PC-3 (cell line): ENCODE data around the gene ZNF878.

ENCODE experiments used
- CTCF ChIP-seq: fragments of 300-600 bp; sonication (generic); conservative IDR thresholded peaks from 2 replicates; pipeline ENCODE4 v1.5.1; 2017; ENCODE audit warnings: antibody characterized with exemption, low read depth, mild to moderate bottlenecking, low read length
- EZH2 ChIP-seq: fragments of 300-600 bp; sonication (generic); IDR thresholded peaks from one replicate; pipeline ENCODE4 v1.6.1; 2017; ENCODE audit warnings: antibody characterized with exemption, mild to moderate bottlenecking, low read length; ENCODE audit not compliant: unreplicated experiment
- EZH2phosphoT487 ChIP-seq: fragments of 300-600 bp; sonication (generic); IDR thresholded peaks from 2 replicates; pipeline ENCODE4 v1.6.1; 2018; ENCODE audit warnings: mild to moderate bottlenecking, antibody characterized with exemption, low read length, borderline replicate concordance

DNA sequence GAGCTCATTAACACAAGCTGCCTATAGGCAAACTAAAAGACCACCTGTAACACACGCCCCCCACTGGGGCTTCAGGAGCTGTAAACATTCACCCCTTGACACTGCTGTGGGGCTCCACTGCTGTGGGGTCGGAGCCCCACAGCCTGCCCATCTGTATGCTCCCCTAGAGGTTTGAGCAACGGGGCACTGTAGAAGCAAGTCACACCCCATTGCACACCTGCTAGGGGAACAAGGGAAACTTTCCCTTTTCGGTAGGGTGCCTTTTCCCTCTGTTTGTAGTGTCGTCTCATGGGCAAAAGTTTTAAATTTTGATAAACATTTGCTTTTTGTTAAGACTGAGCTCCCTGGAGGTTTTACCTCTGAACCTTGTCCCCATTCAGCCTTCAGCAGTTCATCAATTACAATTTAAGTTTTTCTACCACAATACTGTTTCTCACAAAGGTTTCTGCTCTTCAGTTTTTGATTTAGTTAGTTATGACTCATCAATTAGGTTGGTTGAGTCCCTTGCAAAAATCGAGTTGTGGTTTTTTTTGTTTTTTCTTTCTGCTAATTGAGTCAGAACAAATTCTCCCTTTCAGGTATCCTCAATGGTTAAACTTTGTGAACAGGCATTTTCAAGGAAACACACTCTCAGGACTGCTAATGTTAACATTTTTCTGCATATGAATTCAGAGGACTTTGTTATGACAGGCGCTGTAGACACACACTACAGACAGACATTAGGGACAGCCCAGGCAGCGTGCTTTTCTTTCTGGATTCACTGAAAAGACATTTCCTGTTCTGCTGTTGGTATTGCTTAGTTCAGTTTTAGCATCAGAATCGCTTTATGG lies 52.4 kb downstream of the ZNF878 start:
- no peak for TF ChIP-seq CTCF
- TF ChIP-seq EZH2: no peak
- TF ChIP-seq EZH2phosphoT487: no peak
